IMR-90 (cell line): Measurements from ENCODE around the gene CCDC181. TPM values are rescaled to one million over a fixed set of nuclear protein-coding genes. Genes with fewer than 3 reads are reported as not detected.
"Not testable (repeated sequence)": the region's sequence is repeated elsewhere in the genome, so short reads cannot be mapped to it uniquely, and the experiment has no call there.

Experiments used
- ATAC-seq: fragments of 200-7000 bp; cut with Tn5 transposase; 2 replicates; pipeline ENCODE4 v1.9.1; 2020; ENCODE audit warnings: low read depth, mild to moderate bottlenecking, moderate library complexity
- BruUV-seq: library from RNA; stranded (reverse); fragments of 400-500 nt; replicated peaks from 2 replicates; lab custom pipeline; 2021; lab: Mats Ljungman, UMichigan
- CTCF ChIA-PET: fragments of 300-600 bp; formaldehyde crosslinking; extraction: SDS; loops from one replicate; lab custom pipeline; 2021; ENCODE audit warnings: antibody characterized with exemption; lab: Yijun Ruan, JAX
- POLR2A ChIA-PET: fragments of 300-600 bp; sonication (Branson Sonifier 250); formaldehyde crosslinking; loops from one replicate; lab custom pipeline; 2022; ENCODE audit warnings: antibody characterized with exemption; ENCODE audit not compliant: unreplicated experiment; lab: Charles Lee
- DNase-seq: peaks from one replicate; pipeline ENCODE4 v3.0.0; 2013
- H2AFZ ChIP-seq: replicated peaks from 2 replicates; pipeline ENCODE3; 2013; ENCODE audit warnings: low read length, mild to moderate bottlenecking; ENCODE audit not compliant: poor library complexity
- H2AK5ac ChIP-seq: 2 replicates; pipeline ENCODE4 v1.6.1; 2013; ENCODE audit warnings: low read depth, low read length, inconsistent platforms
- H2AK9ac ChIP-seq: replicated peaks from 2 replicates; pipeline ENCODE3; 2013; ENCODE audit warnings: mild to moderate bottlenecking, low read depth, low read length, moderate library complexity; ENCODE audit not compliant: poor library complexity
- H2BK120ac ChIP-seq: 2 replicates; pipeline ENCODE4 v1.6.1; 2013; ENCODE audit warnings: low read depth, low read length, inconsistent platforms
- H2BK15ac ChIP-seq: 3 replicates; pipeline ENCODE4 v1.6.1; 2013; ENCODE audit warnings: low read depth, low read length, inconsistent platforms
- H2BK20ac ChIP-seq: 2 replicates; pipeline ENCODE4 v1.6.1; 2013; ENCODE audit warnings: low read depth, mild to moderate bottlenecking, inconsistent platforms, low read length, moderate library complexity
- H2BK5ac ChIP-seq: 2 replicates; pipeline ENCODE4 v1.6.1; 2013; ENCODE audit warnings: mild to moderate bottlenecking, low read depth, low read length, inconsistent platforms; ENCODE audit not compliant: poor library complexity, severe bottlenecking
- H3K14ac ChIP-seq: replicated peaks from 2 replicates; pipeline ENCODE4 v1.6.1; 2013; ENCODE audit warnings: low read depth, low read length, inconsistent platforms
- H3K18ac ChIP-seq: 2 replicates; pipeline ENCODE4 v1.6.1; 2013; ENCODE audit warnings: low read depth, low read length, control low read depth
- H3K23ac ChIP-seq: 2 replicates; pipeline ENCODE4 v1.6.1; 2013; ENCODE audit warnings: low read depth, low read length, inconsistent platforms
- H3K27ac ChIP-seq: 2 replicates; pipeline ENCODE4 v1.5.1; 2013; ENCODE audit warnings: mild to moderate bottlenecking, control low read depth, low read length; ENCODE audit not compliant: insufficient read depth
- H3K27me3 ChIP-seq: 2 replicates; pipeline ENCODE4 v1.6.1; 2013; ENCODE audit warnings: low read length; ENCODE audit not compliant: control insufficient read depth, insufficient read depth
- H3K36me3 ChIP-seq: 2 replicates; pipeline ENCODE4 v1.6.1; 2013; ENCODE audit warnings: low read length, mixed read lengths; ENCODE audit not compliant: control insufficient read depth, insufficient read depth
- H3K4ac ChIP-seq: 2 replicates; pipeline ENCODE4 v1.6.1; 2013; ENCODE audit warnings: low read depth, low read length, inconsistent platforms
- H3K4me1 ChIP-seq: 2 replicates; pipeline ENCODE4 v1.6.1; 2013; ENCODE audit warnings: low read length, mixed read lengths; ENCODE audit not compliant: control insufficient read depth, insufficient read depth
- H3K4me2 ChIP-seq: 2 replicates; pipeline ENCODE4 v1.6.1; 2013; ENCODE audit warnings: low read depth, mild to moderate bottlenecking, control low read depth, low read length, moderate library complexity
- H3K4me3 ChIP-seq: 2 replicates; pipeline ENCODE4 v1.5.1; 2013; ENCODE audit warnings: low read depth, mild to moderate bottlenecking, control low read depth, low read length, moderate library complexity; ENCODE audit not compliant: insufficient read depth
- H3K56ac ChIP-seq: 2 replicates; pipeline ENCODE4 v1.6.1; 2013; ENCODE audit warnings: low read length, inconsistent platforms; ENCODE audit not compliant: insufficient read depth; ENCODE audit errors: extremely low read depth
- H3K79me1 ChIP-seq, 2 experiments: 2 replicates each; pipeline ENCODE4 v1.6.1; 2013; ENCODE audit warnings: low read length in 2 of 2, inconsistent platforms in 1 of 2, low read depth in 1 of 2
- H3K9ac ChIP-seq: 2 replicates; pipeline ENCODE4 v1.6.1; 2013; ENCODE audit warnings: low read depth, low read length, control low read depth
- H3K9me1 ChIP-seq: 2 replicates; pipeline ENCODE4 v1.6.1; 2013; ENCODE audit warnings: low read length, inconsistent platforms; ENCODE audit not compliant: insufficient read depth
- H3K9me3 ChIP-seq: 2 replicates; pipeline ENCODE4 v1.6.1; 2013; ENCODE audit warnings: low read length; ENCODE audit not compliant: control insufficient read depth, insufficient read depth
- H4K20me1 ChIP-seq: 2 replicates; pipeline ENCODE4 v1.6.1; 2013; ENCODE audit warnings: low read length, inconsistent platforms; ENCODE audit not compliant: insufficient read depth
- H4K5ac ChIP-seq: 2 replicates; pipeline ENCODE4 v1.6.1; 2013; ENCODE audit warnings: mild to moderate bottlenecking, low read depth, low read length, control low read depth
- H4K8ac ChIP-seq, 2 experiments: 2 replicates each; pipeline ENCODE4 v1.6.1; 2013; ENCODE audit warnings: low read depth in 2 of 2, low read length in 2 of 2, control low read depth in 1 of 2, inconsistent platforms in 1 of 2
- H4K91ac ChIP-seq: 2 replicates; pipeline ENCODE4 v1.6.1; 2013; ENCODE audit warnings: low read depth, low read length, inconsistent platforms; ENCODE audit not compliant: insufficient read depth
- CEBPB ChIP-seq: IDR thresholded peaks from 2 replicates; pipeline ENCODE4 v1.6.1; 2012; ENCODE audit warnings: low read depth, low read length, improper control_type of control experiment
- RCOR1 ChIP-seq: IDR thresholded peaks from 2 replicates; pipeline ENCODE4 v1.6.1; 2012; ENCODE audit warnings: mild to moderate bottlenecking, low read length, improper control_type of control experiment; ENCODE audit not compliant: insufficient replicate concordance
- WGBS, 2 experiments: methylation state at CpG; one replicate each; pipeline versions ENCODE4 v1.1.5 to v1.1.7; 2013; ENCODE audit warnings: missing lambda C conversion rate in 2 of 2; ENCODE audit not compliant: insufficient read length in 1 of 2; ENCODE audit errors: extremely low coverage in 2 of 2; 5-methylcytosine and 5-hydroxymethylcytosine counted together
- dilution Hi-C: fragments of 300-500 bp; cut with HindIII; formaldehyde crosslinking; loops from one replicate; pipeline ENCODE4 v1.14.3; 2018; ENCODE audit warnings: low sequenced_read_pairs; ENCODE audit not compliant: unreplicated experiment
- in situ Hi-C: fragments of 300-500 bp; cut with MboI; formaldehyde crosslinking; loops from 3 replicates; pipeline ENCODE4 v1.14.3; 2019; ENCODE audit warnings: low sequenced_read_pairs, inconsistent platforms, mixed read lengths
- intact Hi-C: fragments of 100-400 bp; cut with micrococcal nuclease; formaldehyde crosslinking; loops from 2 replicates; pipeline ENCODE4 v1.10.0; 2022
- polyA plus RNA-seq, 3 experiments: library from polyadenylated mRNA; depleted of rRNA; stranded (reverse); fragments of >200 nt; gene quantifications; 2 replicates each; pipeline ENCODE4 v1.2.3, GENCODE V29; 2012; ENCODE audit warnings: low replicate concordance in 1 of 3
- total RNA-seq: library from RNA; depleted of rRNA; stranded (reverse); fragments of >200 nt; gene quantifications from 2 replicates; pipeline ENCODE4 v1.2.3, GENCODE V29; 2012

CCDC181 gene
- total and polyA plus RNA-seq, 2 of the 4 experiments (the other 2 are of a cell fraction) = 0.03 TPM; not detected in 1

- H3K4me1 ChIP-seq = no peaks in the 10 kb centered on the region
- H4K91ac ChIP-seq = no peak overlapping the region
- no peak overlapping the region for H2BK5ac ChIP-seq
- no peaks in the 10 kb centered on the region for H3K79me1 ChIP-seq
- in situ Hi-C loops (no loop called here), dilution Hi-C loops (no loop called here), intact Hi-C loops (no loop called here)
- no peak overlapping the region for H3K14ac ChIP-seq
- no peak overlapping the region for H2BK15ac ChIP-seq
- TF ChIP-seq RCOR1 = no peak
- peak; percentile 38; the same call in 1 of the 2 replicates for TF ChIP-seq CEBPB
- no peak overlapping the region for H3K4me2 ChIP-seq
- no peak overlapping the region for H4K5ac ChIP-seq
- H3K4ac ChIP-seq = no peak overlapping the region
- no peak for DNase-seq
- BruUV-seq = no TSS peak
- H2AK9ac ChIP-seq = no peak overlapping the region
- no peak for ATAC-seq
- ChIA-PET POLR2A (no interaction called here), CTCF (no interaction called here)
- H2BK120ac ChIP-seq = no peak overlapping the region
- no peak overlapping the region for H3K56ac ChIP-seq
- no peak overlapping the region for H2AK5ac ChIP-seq
- no peak overlapping the region for H3K4me3 ChIP-seq
- no peaks in the 10 kb centered on the region for H4K20me1 ChIP-seq
- H2AFZ ChIP-seq = no peak overlapping the region
- H3K23ac ChIP-seq = no peak overlapping the region
- H3K27me3 ChIP-seq = no peaks in the 10 kb centered on the region
- H2BK20ac ChIP-seq = no peak overlapping the region
- H3K36me3 ChIP-seq = no peaks in the 10 kb centered on the region
- no peaks in the 10 kb centered on the region for H3K9me1 ChIP-seq
- no peak overlapping the region for H3K27ac ChIP-seq
- 75% methylated on average over 2 of the region's 2 CpGs; no CpG with 5 or more reads in 1 of the 2 experiments for WGBS, 2 experiments
- no peak overlapping the region for H3K18ac ChIP-seq
- H4K8ac ChIP-seq = no peak overlapping the region
- no peaks in the 10 kb centered on the region for H3K9me3 ChIP-seq
- H3K9ac ChIP-seq = no peak overlapping the region
These were observed 12.3 kb downstream of the CCDC181 start for GRCh38 chr1:169414952-169415351.

- dilution Hi-C loops, H3K36me3 ChIP-seq: not testable (repeated sequence)
These were observed 18.9 kb downstream of the CCDC181 start for GRCh38 chr1:169408340-169408739.

More at GRCh38 chr1:169408340-169408739, 18.9 kb downstream of the CCDC181 start:
- H3K9me1 ChIP-seq, in situ Hi-C loops, H3K27me3 ChIP-seq, H2AK5ac ChIP-seq, H3K4ac ChIP-seq, H3K56ac ChIP-seq, H3K9me3 ChIP-seq, H4K5ac ChIP-seq, POLR2A ChIA-PET, H3K14ac ChIP-seq, H4K20me1 ChIP-seq, H3K23ac ChIP-seq, H2AK9ac ChIP-seq, H3K18ac ChIP-seq, H2BK20ac ChIP-seq, CTCF ChIA-PET, H3K4me2 ChIP-seq, H4K8ac ChIP-seq, H4K91ac ChIP-seq, H3K79me1 ChIP-seq, H2BK5ac ChIP-seq, H2BK120ac ChIP-seq, H2BK15ac ChIP-seq, DNase-seq, H3K9ac ChIP-seq, H2AFZ ChIP-seq, H3K4me1 ChIP-seq, BruUV-seq, intact Hi-C loops, H3K27ac ChIP-seq, H3K4me3 ChIP-seq, ATAC-seq: not testable (repeated sequence)
- no CpG with 5 or more reads among the region's 5 CpGs for WGBS, 2 experiments
